ENCODE results near the gene UQCRQ. TPM values are rescaled to one million over a fixed set of nuclear protein-coding genes. Genes with fewer than 3 reads are reported as not detected.
A peak's percentile ranks its signal among the peaks of the same experiment; 100 is the strongest.

Gene UQCRQ
- total RNA-seq, 4 donors from 2014 or later = 117 to 311 (median 239) TPM

GRCh38 chr5:132827943-132828673 is 38.3 kb upstream of the UQCRQ start:
- intact Hi-C loops (cut with DNase I; ENCODE audit: low total_unique reads) = no loop called here
- no peak for TF ChIP-seq POLR2AphosphoS5 (IDR thresholded peaks at IDR 0.05)
- TF ChIP-seq POLR2A (IDR thresholded peaks at IDR 0.05) = no peak
- no peak for TF ChIP-seq CTCF (IDR thresholded peaks at IDR 0.05)
- no peak for TF ChIP-seq EP300 (IDR thresholded peaks at IDR 0.05; ENCODE audit: low read depth)
- in situ Hi-C loops (cut with MboI; ENCODE audit: low pct_ligation_motif_present in 1 of 4, low pct_unique_long_range_greater_than_20kb in 1 of 4, low sequenced_read_pairs in 3 of 4) = loop anchor here in 1 of 4 donors (25.0 kb wide), 1 partner anchor 441 kb away; no protein-coding TSS in a partner anchor
- Histone ChIP-seq H3K36me3 (no peaks in the 10 kb centered on the region), H3K4me3 (no peak overlapping the region), H3K27me3 (peaks cover 14% of the 10 kb centered on the region), H3K4me1 (peaks cover 5 to 35% (median 23%) of the 10 kb centered on the region in 4 donors), H3K9me3 (no peaks in the 10 kb centered on the region), H3K27ac (no peak overlapping the region)
- DNase-seq = no peak
- 88 to 100% methylated on average over 1 to 4 of the region's 4 CpGs for WGBS, 2 donors (ENCODE audit: low coverage in 1 of 2)

GRCh38 chr5:132828846-132829494 is 37.5 kb upstream of the UQCRQ start:
- H3K27me3 ChIP-seq = peaks cover 14% of the 10 kb centered on the region
- no peak for TF ChIP-seq POLR2A (IDR thresholded peaks at IDR 0.05)
- TF ChIP-seq POLR2AphosphoS5 (IDR thresholded peaks at IDR 0.05) = no peak
- TF ChIP-seq EP300 (IDR thresholded peaks at IDR 0.05; ENCODE audit: low read depth) = no peak
- no peak for TF ChIP-seq CTCF (IDR thresholded peaks at IDR 0.05)

GRCh38 chr5:132829742-132830435 is 36.6 kb upstream of the UQCRQ start:
- Histone ChIP-seq H3K27me3 (peaks cover 13% of the 10 kb centered on the region), H3K36me3 (no peaks in the 10 kb centered on the region), H3K27ac (peak overlapping the region; percentile 88 to 92 (median 90)), H3K4me1 (peaks cover 5 to 31% (median 21%) of the 10 kb centered on the region in 4 donors), H3K4me3 (peak overlapping the region; percentile 54 to 72 (median 64)), H3K9me3 (no peaks in the 10 kb centered on the region)
- 3% methylated on average over 54 of the region's 75 CpGs; no CpG with 5 or more reads in 1 of the 2 donors for WGBS, 2 donors (ENCODE audit: low coverage in 1 of 2)
- peak; percentile 6 to 63 (median 49) for TF ChIP-seq POLR2AphosphoS5 (IDR thresholded peaks at IDR 0.05)
- peak; percentile 18 for TF ChIP-seq POLR2A (IDR thresholded peaks at IDR 0.05)
- TF ChIP-seq EP300 (IDR thresholded peaks at IDR 0.05; ENCODE audit: low read depth) = no peak
- TF ChIP-seq CTCF (IDR thresholded peaks at IDR 0.05) = peak; percentile 86 to 95 (median 94)
- peak; percentile 87 for DNase-seq
- intact Hi-C loops (cut with DNase I; ENCODE audit: low total_unique reads) (no loop called here), in situ Hi-C loops (cut with MboI; ENCODE audit: low pct_ligation_motif_present in 1 of 4, low pct_unique_long_range_greater_than_20kb in 1 of 4, low sequenced_read_pairs in 3 of 4) (loop anchor here in 2 of 4 donors (10.0 to 25.0 kb wide), 2 partner anchors 55 to 443 kb away; no protein-coding TSS in a partner anchor)

More at GRCh38 chr5:132828846-132829494, 37.5 kb upstream of the UQCRQ start:
- Histone ChIP-seq H3K4me3 (peak overlapping the region in 3 of 4 donors; percentile 64 to 72 (median 64)), H3K36me3 (no peaks in the 10 kb centered on the region), H3K27ac (peak overlapping the region; percentile 88 to 92 (median 90)), H3K4me1 (peaks cover 5 to 31% (median 21%) of the 10 kb centered on the region in 4 donors), H3K9me3 (no peaks in the 10 kb centered on the region)
- intact Hi-C loops (cut with DNase I; ENCODE audit: low total_unique reads) (no loop called here), in situ Hi-C loops (cut with MboI; ENCODE audit: low pct_ligation_motif_present in 1 of 4, low pct_unique_long_range_greater_than_20kb in 1 of 4, low sequenced_read_pairs in 3 of 4) (loop anchor here in 1 of 4 donors (25.0 kb wide), 1 partner anchor 442 kb away; no protein-coding TSS in a partner anchor)
- no peak for DNase-seq
- WGBS, 2 donors (ENCODE audit: low coverage in 1 of 2) = 37 to 48% methylated on average over 3 to 4 of the region's 4 CpGs

Data from transverse colon (tissue), 4 donors.